H9 (cell line): ENCODE measurements around the gene DDX19B. TPM values are rescaled to one million over a fixed set of nuclear protein-coding genes. Genes with fewer than 3 reads are reported as not detected.

Experiments used
- DNase-seq: peaks from one replicate; pipeline ENCODE4 v3.0.0-alpha.2; 2017
- H2AFZ ChIP-seq: one replicate; pipeline ENCODE4 v1.6.1; 2013; ENCODE audit warnings: mild to moderate bottlenecking, low read length, control low read depth, moderate library complexity
- H2AK5ac ChIP-seq: 2 replicates; pipeline ENCODE4 v1.6.1; 2013; ENCODE audit warnings: low read length, control low read depth, mixed read lengths; ENCODE audit not compliant: insufficient read length
- H2BK120ac ChIP-seq: one replicate; pipeline ENCODE4 v1.6.1; 2013; ENCODE audit warnings: low read depth, mild to moderate bottlenecking, low read length, control low read depth, inconsistent platforms; ENCODE audit not compliant: poor library complexity, severe bottlenecking
- H2BK12ac ChIP-seq: 2 replicates; pipeline ENCODE4 v1.6.1; 2013; ENCODE audit warnings: low read length, control low read depth, mixed read lengths, low read depth; ENCODE audit not compliant: insufficient read length
- H2BK15ac ChIP-seq: 2 replicates; pipeline ENCODE4 v1.6.1; 2013; ENCODE audit warnings: low read depth, low read length, control low read depth
- H2BK20ac ChIP-seq: one replicate; pipeline ENCODE4 v1.6.1; 2013; ENCODE audit warnings: low read depth, mild to moderate bottlenecking, low read length, control low read depth, inconsistent platforms; ENCODE audit not compliant: poor library complexity, severe bottlenecking
- H2BK5ac ChIP-seq: 2 replicates; pipeline ENCODE4 v1.6.1; 2013; ENCODE audit warnings: low read length, control low read depth, mixed read lengths; ENCODE audit not compliant: insufficient read length
- H3K14ac ChIP-seq: 2 replicates; pipeline ENCODE4 v1.6.1; 2013; ENCODE audit warnings: low read length, control low read depth; ENCODE audit not compliant: insufficient read depth
- H3K18ac ChIP-seq: 2 replicates; pipeline ENCODE4 v1.6.1; 2013; ENCODE audit warnings: low read depth, mild to moderate bottlenecking, mixed read lengths, low read length, control low read depth; ENCODE audit not compliant: insufficient read length
- H3K23ac ChIP-seq: 2 replicates; pipeline ENCODE4 v1.6.1; 2013; ENCODE audit warnings: low read length, control low read depth, mixed read lengths, low read depth; ENCODE audit not compliant: insufficient read length
- H3K23me2 ChIP-seq: 2 replicates; pipeline ENCODE4 v1.6.1; 2013; ENCODE audit warnings: low read depth, mild to moderate bottlenecking, mixed read lengths, low read length, control low read depth; ENCODE audit not compliant: insufficient read length, poor library complexity, severe bottlenecking
- H3K27ac ChIP-seq: 2 replicates; pipeline ENCODE4 v1.5.1; 2013; ENCODE audit warnings: low read length, control low read depth, mixed read lengths, low read depth; ENCODE audit not compliant: insufficient read length
- H3K27me3 ChIP-seq: 2 replicates; pipeline ENCODE4 v1.6.1; 2013; ENCODE audit warnings: low read length, control low read depth, inconsistent platforms; ENCODE audit not compliant: insufficient read depth
- H3K4ac ChIP-seq: 2 replicates; pipeline ENCODE4 v1.6.1; 2013; ENCODE audit warnings: low read depth, mild to moderate bottlenecking, control low read depth, inconsistent platforms, low read length, moderate library complexity
- H3K4me1 ChIP-seq: 2 replicates; pipeline ENCODE4 v1.6.1; 2013; ENCODE audit warnings: low read length, control low read depth, inconsistent platforms; ENCODE audit not compliant: insufficient read depth
- H3K4me2 ChIP-seq: 2 replicates; pipeline ENCODE4 v1.6.1; 2013; ENCODE audit warnings: low read length, control low read depth, mixed read lengths; ENCODE audit not compliant: insufficient read length, insufficient read depth
- H3K56ac ChIP-seq: 2 replicates; pipeline ENCODE4 v1.6.1; 2013; ENCODE audit warnings: low read depth, mild to moderate bottlenecking, mixed read lengths, low read length, control low read depth; ENCODE audit not compliant: insufficient read length
- H3K79me1 ChIP-seq: 2 replicates; pipeline ENCODE4 v1.6.1; 2013; ENCODE audit warnings: low read depth, mild to moderate bottlenecking, moderate library complexity, low read length, control low read depth, inconsistent platforms; ENCODE audit not compliant: insufficient read depth, poor library complexity, severe bottlenecking
- H3K79me2 ChIP-seq: 2 replicates; pipeline ENCODE4 v1.6.1; 2013; ENCODE audit warnings: low read length, control low read depth, inconsistent platforms; ENCODE audit not compliant: insufficient read depth
- H3K9ac ChIP-seq: 2 replicates; pipeline ENCODE4 v1.6.1; 2013; ENCODE audit warnings: low read length, control low read depth, mixed read lengths; ENCODE audit not compliant: insufficient read length; ENCODE audit errors: extremely low read depth
- H3K9me3 ChIP-seq: one replicate; pipeline ENCODE4 v1.6.1; 2013; ENCODE audit warnings: low read depth, low read length, inconsistent platforms; ENCODE audit not compliant: control insufficient read depth
- H3T11ph ChIP-seq: one replicate; pipeline ENCODE4 v1.6.1; 2013; ENCODE audit warnings: mild to moderate bottlenecking, low read length, control low read depth, inconsistent platforms
- H4K20me1 ChIP-seq: one replicate; pipeline ENCODE4 v1.6.1; 2013; ENCODE audit not compliant: control insufficient read depth, insufficient read length, insufficient read depth
- H4K5ac ChIP-seq: 2 replicates; pipeline ENCODE4 v1.6.1; 2013; ENCODE audit warnings: low read depth, mild to moderate bottlenecking, mixed read lengths, low read length, control low read depth; ENCODE audit not compliant: insufficient read length
- H4K8ac ChIP-seq: replicated peaks from 2 replicates; pipeline ENCODE4 v1.6.1; 2013; ENCODE audit warnings: low read length, control low read depth, mixed read lengths, low read depth; ENCODE audit not compliant: insufficient read length
- H4K91ac ChIP-seq: 2 replicates; pipeline ENCODE4 v1.6.1; 2013; ENCODE audit warnings: low read depth, mild to moderate bottlenecking, moderate library complexity, mixed read lengths, low read length, control low read depth; ENCODE audit not compliant: insufficient read length
- H3K27ac Mint-ChIP-seq, 3 experiments: 2 replicates in 2 of 3; 3 replicates in 1 of 3; pipeline ENCODE4 v1.8.0; 2020 to 2021; ENCODE audit warnings: mixed read lengths in 3 of 3, mild to moderate bottlenecking in 1 of 3, moderate library complexity in 1 of 3
- H3K27me3 Mint-ChIP-seq: 2 replicates; pipeline ENCODE4 v1.8.0; 2021; ENCODE audit warnings: low read depth, mild to moderate bottlenecking, moderate library complexity, mixed read lengths
- H3K36me3 Mint-ChIP-seq, 3 experiments: 2 replicates in 2 of 3; 3 replicates in 1 of 3; pipeline ENCODE4 v1.8.0; 2020 to 2021; ENCODE audit warnings: low read depth in 3 of 3, mixed read lengths in 3 of 3; ENCODE audit not compliant: insufficient read depth in 1 of 3
- H3K4me1 Mint-ChIP-seq, 2 experiments: 2 replicates each; pipeline ENCODE4 v1.8.0; 2020; ENCODE audit warnings: mixed read lengths in 2 of 2
- H3K4me3 Mint-ChIP-seq, 2 experiments: 2 replicates in 1 of 2; 3 replicates in 1 of 2; pipeline ENCODE4 v1.8.0; 2020 to 2021; ENCODE audit warnings: mild to moderate bottlenecking in 2 of 2, mixed read lengths in 2 of 2, moderate library complexity in 1 of 2
- H3K9me3 Mint-ChIP-seq, 2 experiments: 2 replicates in 1 of 2; 3 replicates in 1 of 2; pipeline ENCODE4 v1.8.0; 2020; ENCODE audit warnings: mild to moderate bottlenecking in 2 of 2, mixed read lengths in 2 of 2, moderate library complexity in 1 of 2
- CTCF ChIP-seq: fragments of 200-600 bp; sonication (generic); conservative IDR thresholded peaks from 3 replicates; pipeline ENCODE4 v1.8.0; 2021; ENCODE audit warnings: antibody characterized with exemption, mild to moderate bottlenecking
- WGBS: extraction: QIAGEN DNeasy Blood & Tissue Kit; methylation state at CpG from one replicate; pipeline ENCODE4 v1.1.7; 2013; ENCODE audit warnings: missing lambda C conversion rate, low lambda C conversion rate, mixed read lengths; ENCODE audit not compliant: insufficient read length; ENCODE audit errors: extremely low coverage; 5-methylcytosine and 5-hydroxymethylcytosine counted together
- total RNA-seq: library from RNA; stranded (reverse); gene quantifications from 2 replicates; pipeline ENCODE4 v1.2.1, GENCODE V29; 2021

The DDX19B gene
- total RNA-seq, 1 experiment from 2014 or later: 47.3 TPM

- no peak overlapping the region for H4K91ac ChIP-seq
- H3K27ac ChIP-seq: no peak overlapping the region
- H4K8ac ChIP-seq: no peak overlapping the region
- H2BK120ac ChIP-seq: no peak overlapping the region
- H3K27ac Mint-ChIP-seq: no peak overlapping the region
- no peak overlapping the region for H2AK5ac ChIP-seq
- H3K56ac ChIP-seq: no peak overlapping the region
- H4K20me1 ChIP-seq: no peaks in the 10 kb centered on the region
- H3K18ac ChIP-seq: no peak overlapping the region
- peaks cover 4% of the 10 kb centered on the region for H3K79me1 ChIP-seq
- H3T11ph ChIP-seq: no peak overlapping the region
- H3K9me3 ChIP-seq: no peaks in the 10 kb centered on the region
- peaks cover 0 to 2% of the 10 kb centered on the region in 2 experiments; a peak in 3 of 5 replicates for H3K9me3 Mint-ChIP-seq
- H3K23me2 ChIP-seq: peaks cover 5% of the 10 kb centered on the region
- no peak overlapping the region for H3K4me3 Mint-ChIP-seq
- H3K4me1 ChIP-seq: peaks cover 3% of the 10 kb centered on the region; the same call in 1 of the 2 replicates
- no peak overlapping the region for H3K23ac ChIP-seq
- H2BK15ac ChIP-seq: no peak overlapping the region
- no peak for DNase-seq
- H3K9ac ChIP-seq: no peak overlapping the region
- no peak overlapping the region for H3K4ac ChIP-seq
- H2BK12ac ChIP-seq: no peak overlapping the region
- no CpG with 5 or more reads among the region's 1 CpG for WGBS
- no peaks in the 10 kb centered on the region for H3K27me3 ChIP-seq
- H3K4me2 ChIP-seq: no peak overlapping the region
- peaks cover 8% of the 10 kb centered on the region; the same call in 1 of the 2 replicates for H3K79me2 ChIP-seq
- H2BK20ac ChIP-seq: no peak overlapping the region
- no peaks in the 10 kb centered on the region for H3K27me3 Mint-ChIP-seq
- H3K14ac ChIP-seq: no peak overlapping the region
- no peak overlapping the region for H2AFZ ChIP-seq
- peaks cover 6 to 17% of the 10 kb centered on the region in 2 experiments; a peak in 3 of 4 replicates for H3K4me1 Mint-ChIP-seq
- no peak overlapping the region for H2BK5ac ChIP-seq
- no peak overlapping the region for H4K5ac ChIP-seq
- H3K36me3 Mint-ChIP-seq: peaks cover 13 to 21% (median 20%) of the 10 kb centered on the region in 3 experiments
- TF ChIP-seq CTCF: no peak
These were observed 3.8 kb downstream of the DDX19B start for GRCh38 chr16:70302745-70303144.
